PC-3 (cell line): ENCODE measurements around the gene POU5F2.

Experiments used
- CTCF ChIP-seq: fragments of 300-600 bp; sonication (generic); conservative IDR thresholded peaks from 2 replicates; pipeline ENCODE4 v1.5.1; 2017; ENCODE audit warnings: antibody characterized with exemption, low read depth, mild to moderate bottlenecking, low read length
- EZH2 ChIP-seq: fragments of 300-600 bp; sonication (generic); IDR thresholded peaks from one replicate; pipeline ENCODE4 v1.6.1; 2017; ENCODE audit warnings: antibody characterized with exemption, mild to moderate bottlenecking, low read length; ENCODE audit not compliant: unreplicated experiment
- EZH2phosphoT487 ChIP-seq: fragments of 300-600 bp; sonication (generic); IDR thresholded peaks from 2 replicates; pipeline ENCODE4 v1.6.1; 2018; ENCODE audit warnings: mild to moderate bottlenecking, antibody characterized with exemption, low read length, borderline replicate concordance

- TF ChIP-seq CTCF (no peak), EZH2 (no peak), EZH2phosphoT487 (no peak)
Observed at GRCh38 chr5:93721071-93721470, 20.3 kb downstream of the POU5F2 start.
